GM10266 (cell line): Measurements from ENCODE around the gene NLRP4.
"Not testable (repeated sequence)": the region's sequence is repeated elsewhere in the genome, so short reads cannot be mapped to it uniquely, and the experiment has no call there.

Source experiments
- DNase-seq: peaks from one replicate; pipeline ENCODE4 v3.0.0; 2012; ENCODE audit errors: extremely low spot score
- CTCF ChIP-seq: IDR thresholded peaks from 2 replicates; pipeline ENCODE4 v1.5.1; 2012; ENCODE audit warnings: mild to moderate bottlenecking, low read depth; ENCODE audit not compliant: control insufficient read depth, insufficient read depth; ENCODE audit errors: missing control alignments

The NLRP4 gene

DNA sequence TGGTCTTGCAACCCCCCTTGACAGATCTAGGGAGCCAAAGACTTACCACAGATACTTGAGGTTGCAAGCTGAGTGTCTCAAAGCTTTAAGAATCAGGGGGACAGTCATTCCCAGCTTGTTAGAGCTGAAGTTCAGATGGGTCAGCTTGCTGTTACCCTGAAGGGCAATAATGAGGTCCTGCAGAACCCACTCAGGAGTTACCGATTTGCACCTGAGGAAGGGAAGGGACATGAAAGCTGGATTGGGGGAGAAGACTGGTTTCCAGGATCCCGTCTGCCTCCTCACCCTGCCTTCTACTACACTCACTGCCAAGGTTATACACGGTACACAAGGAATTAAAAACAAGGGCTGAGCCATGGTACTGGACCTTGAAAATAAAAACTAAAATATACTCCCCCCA is 71.4 kb downstream of the NLRP4 start:
- no peak for TF ChIP-seq CTCF
- DNase-seq = no peak

DNA sequence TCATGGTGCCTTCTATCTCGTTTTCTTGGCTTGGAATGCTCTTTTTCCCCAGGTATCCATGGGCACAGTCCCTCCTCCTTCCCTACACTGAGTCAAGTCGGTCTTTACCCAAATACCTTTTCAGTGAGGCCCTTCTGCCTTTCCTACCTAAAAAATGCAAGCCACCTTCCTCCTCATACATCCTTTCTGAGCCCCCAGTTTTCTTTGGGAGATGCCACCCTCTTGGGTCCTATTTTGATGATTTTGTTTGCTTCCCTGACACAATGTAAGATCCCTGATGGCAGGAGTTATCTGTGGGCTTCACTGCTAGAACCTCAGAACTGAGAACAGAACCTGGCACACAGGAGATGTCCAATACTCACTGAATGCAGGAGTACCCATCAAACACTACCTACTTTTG is 73.5 kb downstream of the NLRP4 start:
- no peak for DNase-seq
- TF ChIP-seq CTCF = no peak

DNA sequence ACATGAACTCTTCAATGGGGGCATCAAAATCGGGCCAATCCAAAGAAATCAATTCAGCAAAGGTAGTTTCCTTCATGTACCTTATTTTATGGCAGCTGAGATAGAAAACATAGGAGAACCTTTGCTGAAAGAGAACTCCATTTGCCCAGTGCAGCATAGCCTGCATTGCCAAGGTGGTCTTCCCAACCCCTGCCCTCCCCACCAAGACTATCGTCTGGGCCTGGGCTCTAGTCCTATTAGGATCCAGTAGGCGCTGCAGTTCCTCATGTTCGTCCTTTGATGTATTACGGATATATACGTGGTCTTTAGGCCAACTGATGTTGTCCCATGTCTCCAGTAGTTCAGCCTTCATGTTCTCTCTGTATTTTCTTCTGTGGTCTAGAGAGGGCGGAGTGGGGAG is 76.6 kb downstream of the NLRP4 start:
- DNase-seq = no peak
- TF ChIP-seq CTCF = no peak

- TF ChIP-seq CTCF = no peak
- DNase-seq = no peak
These were observed 77.4 kb downstream of the NLRP4 start for GRCh38 chr19:55913643-55914268.

- no peak for DNase-seq
- no peak for TF ChIP-seq CTCF
These were observed 87.2 kb downstream of the NLRP4 start for GRCh38 chr19:55923556-55923955.

DNA sequence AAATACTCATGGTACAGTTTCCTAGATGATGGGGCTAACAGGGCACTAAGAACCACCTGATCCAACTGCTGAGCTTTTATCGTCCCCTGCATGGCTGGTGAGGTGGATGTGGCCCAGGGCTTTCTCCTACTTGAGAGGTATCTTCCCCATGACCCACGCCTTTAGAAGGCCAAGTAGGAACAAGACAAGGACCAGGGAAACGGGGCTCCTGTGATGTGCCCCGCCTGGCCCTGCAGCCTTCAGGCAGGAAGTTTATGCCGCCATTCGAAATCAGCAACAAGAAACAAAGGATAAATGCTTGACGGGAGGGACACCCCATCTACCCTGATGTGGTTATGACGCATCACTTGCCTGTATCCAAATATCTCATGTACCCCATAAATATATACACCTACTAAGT is 91.7 kb downstream of the NLRP4 start:
- no peak for DNase-seq
- TF ChIP-seq CTCF = no peak

DNA sequence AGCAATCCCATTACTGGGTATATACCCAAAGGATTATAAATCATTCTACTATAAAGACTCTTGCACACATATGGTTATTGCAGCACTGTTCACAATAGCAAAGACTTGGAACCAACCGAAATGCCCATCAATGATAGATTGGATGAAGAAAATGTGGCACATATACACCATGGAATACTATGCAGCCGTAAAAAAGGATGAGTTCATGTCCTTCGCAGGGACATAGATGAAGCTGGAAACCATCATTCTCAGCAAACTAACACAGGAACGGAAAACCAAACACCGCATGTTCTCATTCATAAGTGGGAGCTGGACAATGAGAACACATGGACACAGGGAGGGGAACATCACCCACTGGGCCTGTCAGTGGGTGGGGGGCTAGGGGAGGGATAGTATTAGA is 92.9 kb downstream of the NLRP4 start:
- not testable (repeated sequence) for DNase-seq

- TF ChIP-seq CTCF = no peak
These were observed 94.7 kb downstream of the NLRP4 start for GRCh38 chr19:55930996-55931515.

More at GRCh38 chr19:55930996-55931515, 94.7 kb downstream of the NLRP4 start:
- no peak for DNase-seq
